Lower leg skin (tissue), 3 donors: Measurements from ENCODE around the gene REG1B.

Source experiments
- POLR2A ChIP-seq, 2 donors: fragments of 450-650 bp; IDR thresholded peaks; one replicate each; pipeline ENCODE4 v1.6.1; 2016 to 2017; ENCODE audit warnings: antibody characterized with exemption in 2 of 2, mild to moderate bottlenecking in 1 of 2, moderate library complexity in 1 of 2
- TF ChIP-seq, protein P1 (sequence below), 3 donors: fragments of 450-650 bp; IDR thresholded peaks; one replicate each; pipeline ENCODE4 v1.5.1; 2016; ENCODE audit warnings: antibody characterized with exemption in 3 of 3, mild to moderate bottlenecking in 3 of 3, moderate library complexity in 2 of 3

- TF ChIP-seq, protein P1, sequence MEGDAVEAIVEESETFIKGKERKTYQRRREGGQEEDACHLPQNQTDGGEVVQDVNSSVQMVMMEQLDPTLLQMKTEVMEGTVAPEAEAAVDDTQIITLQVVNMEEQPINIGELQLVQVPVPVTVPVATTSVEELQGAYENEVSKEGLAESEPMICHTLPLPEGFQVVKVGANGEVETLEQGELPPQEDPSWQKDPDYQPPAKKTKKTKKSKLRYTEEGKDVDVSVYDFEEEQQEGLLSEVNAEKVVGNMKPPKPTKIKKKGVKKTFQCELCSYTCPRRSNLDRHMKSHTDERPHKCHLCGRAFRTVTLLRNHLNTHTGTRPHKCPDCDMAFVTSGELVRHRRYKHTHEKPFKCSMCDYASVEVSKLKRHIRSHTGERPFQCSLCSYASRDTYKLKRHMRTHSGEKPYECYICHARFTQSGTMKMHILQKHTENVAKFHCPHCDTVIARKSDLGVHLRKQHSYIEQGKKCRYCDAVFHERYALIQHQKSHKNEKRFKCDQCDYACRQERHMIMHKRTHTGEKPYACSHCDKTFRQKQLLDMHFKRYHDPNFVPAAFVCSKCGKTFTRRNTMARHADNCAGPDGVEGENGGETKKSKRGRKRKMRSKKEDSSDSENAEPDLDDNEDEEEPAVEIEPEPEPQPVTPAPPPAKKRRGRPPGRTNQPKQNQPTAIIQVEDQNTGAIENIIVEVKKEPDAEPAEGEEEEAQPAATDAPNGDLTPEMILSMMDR (IDR thresholded peaks at IDR 0.05) = no peak
- no peak for TF ChIP-seq POLR2A (IDR thresholded peaks at IDR 0.05)
These were observed 3.2 kb downstream of the REG1B start for GRCh38 chr2:79084495-79085135.
